Measurements from ENCODE around the gene MPPED2.

DNA sequence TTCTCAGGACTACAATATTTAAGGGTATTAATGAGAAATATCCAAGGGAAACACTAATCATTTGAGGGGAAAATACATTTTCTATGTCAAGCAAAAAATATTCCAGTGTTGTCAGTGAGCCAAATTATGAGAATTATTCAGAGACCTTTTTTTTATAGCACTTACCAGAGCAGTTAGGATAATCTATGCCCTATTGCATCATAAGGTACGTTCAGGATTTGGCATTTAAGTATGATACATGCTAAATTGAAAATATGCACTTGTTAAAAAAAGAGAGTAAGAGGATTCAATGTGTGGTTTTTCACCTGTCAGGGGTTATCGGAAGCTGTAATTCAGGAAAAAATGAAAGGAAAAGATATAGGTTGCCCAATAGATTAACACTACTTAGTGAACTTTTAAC, 17.2 kb upstream of the MPPED2 start:
- TF ChIP-seq EZH2 (IDR thresholded peaks at IDR 0.05; ENCODE audit: borderline replicate concordance, low read depth, low read length, severe bottlenecking) = no peak
- TF ChIP-seq, protein P1, sequence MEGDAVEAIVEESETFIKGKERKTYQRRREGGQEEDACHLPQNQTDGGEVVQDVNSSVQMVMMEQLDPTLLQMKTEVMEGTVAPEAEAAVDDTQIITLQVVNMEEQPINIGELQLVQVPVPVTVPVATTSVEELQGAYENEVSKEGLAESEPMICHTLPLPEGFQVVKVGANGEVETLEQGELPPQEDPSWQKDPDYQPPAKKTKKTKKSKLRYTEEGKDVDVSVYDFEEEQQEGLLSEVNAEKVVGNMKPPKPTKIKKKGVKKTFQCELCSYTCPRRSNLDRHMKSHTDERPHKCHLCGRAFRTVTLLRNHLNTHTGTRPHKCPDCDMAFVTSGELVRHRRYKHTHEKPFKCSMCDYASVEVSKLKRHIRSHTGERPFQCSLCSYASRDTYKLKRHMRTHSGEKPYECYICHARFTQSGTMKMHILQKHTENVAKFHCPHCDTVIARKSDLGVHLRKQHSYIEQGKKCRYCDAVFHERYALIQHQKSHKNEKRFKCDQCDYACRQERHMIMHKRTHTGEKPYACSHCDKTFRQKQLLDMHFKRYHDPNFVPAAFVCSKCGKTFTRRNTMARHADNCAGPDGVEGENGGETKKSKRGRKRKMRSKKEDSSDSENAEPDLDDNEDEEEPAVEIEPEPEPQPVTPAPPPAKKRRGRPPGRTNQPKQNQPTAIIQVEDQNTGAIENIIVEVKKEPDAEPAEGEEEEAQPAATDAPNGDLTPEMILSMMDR (IDR thresholded peaks at IDR 0.05; ENCODE audit: borderline replicate concordance, extremely low read depth, low read length, poor library complexity, severe bottlenecking) = no peak

All from DND-41 (cell line).